H9 (cell line): ENCODE results near the gene ZBTB49. TPM values are rescaled to one million over a fixed set of nuclear protein-coding genes. Genes with fewer than 3 reads are reported as not detected.

Experiments used
- DNase-seq: peaks from one replicate; pipeline ENCODE4 v3.0.0-alpha.2; 2017
- H2AFZ ChIP-seq: one replicate; pipeline ENCODE4 v1.6.1; 2013; ENCODE audit warnings: mild to moderate bottlenecking, low read length, control low read depth, moderate library complexity
- H2AK5ac ChIP-seq: 2 replicates; pipeline ENCODE4 v1.6.1; 2013; ENCODE audit warnings: low read length, control low read depth, mixed read lengths; ENCODE audit not compliant: insufficient read length
- H2BK120ac ChIP-seq: one replicate; pipeline ENCODE4 v1.6.1; 2013; ENCODE audit warnings: low read depth, mild to moderate bottlenecking, low read length, control low read depth, inconsistent platforms; ENCODE audit not compliant: poor library complexity, severe bottlenecking
- H2BK12ac ChIP-seq: 2 replicates; pipeline ENCODE4 v1.6.1; 2013; ENCODE audit warnings: low read length, control low read depth, mixed read lengths, low read depth; ENCODE audit not compliant: insufficient read length
- H2BK15ac ChIP-seq: 2 replicates; pipeline ENCODE4 v1.6.1; 2013; ENCODE audit warnings: low read depth, low read length, control low read depth
- H2BK20ac ChIP-seq: one replicate; pipeline ENCODE4 v1.6.1; 2013; ENCODE audit warnings: low read depth, mild to moderate bottlenecking, low read length, control low read depth, inconsistent platforms; ENCODE audit not compliant: poor library complexity, severe bottlenecking
- H2BK5ac ChIP-seq: 2 replicates; pipeline ENCODE4 v1.6.1; 2013; ENCODE audit warnings: low read length, control low read depth, mixed read lengths; ENCODE audit not compliant: insufficient read length
- H3K14ac ChIP-seq: 2 replicates; pipeline ENCODE4 v1.6.1; 2013; ENCODE audit warnings: low read length, control low read depth; ENCODE audit not compliant: insufficient read depth
- H3K18ac ChIP-seq: 2 replicates; pipeline ENCODE4 v1.6.1; 2013; ENCODE audit warnings: low read depth, mild to moderate bottlenecking, mixed read lengths, low read length, control low read depth; ENCODE audit not compliant: insufficient read length
- H3K23ac ChIP-seq: 2 replicates; pipeline ENCODE4 v1.6.1; 2013; ENCODE audit warnings: low read length, control low read depth, mixed read lengths, low read depth; ENCODE audit not compliant: insufficient read length
- H3K23me2 ChIP-seq: 2 replicates; pipeline ENCODE4 v1.6.1; 2013; ENCODE audit warnings: low read depth, mild to moderate bottlenecking, mixed read lengths, low read length, control low read depth; ENCODE audit not compliant: insufficient read length, poor library complexity, severe bottlenecking
- H3K27ac ChIP-seq: 2 replicates; pipeline ENCODE4 v1.5.1; 2013; ENCODE audit warnings: low read length, control low read depth, mixed read lengths, low read depth; ENCODE audit not compliant: insufficient read length
- H3K27me3 ChIP-seq: 2 replicates; pipeline ENCODE4 v1.6.1; 2013; ENCODE audit warnings: low read length, control low read depth, inconsistent platforms; ENCODE audit not compliant: insufficient read depth
- H3K4ac ChIP-seq: 2 replicates; pipeline ENCODE4 v1.6.1; 2013; ENCODE audit warnings: low read depth, mild to moderate bottlenecking, control low read depth, inconsistent platforms, low read length, moderate library complexity
- H3K4me1 ChIP-seq: 2 replicates; pipeline ENCODE4 v1.6.1; 2013; ENCODE audit warnings: low read length, control low read depth, inconsistent platforms; ENCODE audit not compliant: insufficient read depth
- H3K4me2 ChIP-seq: 2 replicates; pipeline ENCODE4 v1.6.1; 2013; ENCODE audit warnings: low read length, control low read depth, mixed read lengths; ENCODE audit not compliant: insufficient read length, insufficient read depth
- H3K56ac ChIP-seq: 2 replicates; pipeline ENCODE4 v1.6.1; 2013; ENCODE audit warnings: low read depth, mild to moderate bottlenecking, mixed read lengths, low read length, control low read depth; ENCODE audit not compliant: insufficient read length
- H3K79me1 ChIP-seq: 2 replicates; pipeline ENCODE4 v1.6.1; 2013; ENCODE audit warnings: low read depth, mild to moderate bottlenecking, moderate library complexity, low read length, control low read depth, inconsistent platforms; ENCODE audit not compliant: insufficient read depth, poor library complexity, severe bottlenecking
- H3K79me2 ChIP-seq: 2 replicates; pipeline ENCODE4 v1.6.1; 2013; ENCODE audit warnings: low read length, control low read depth, inconsistent platforms; ENCODE audit not compliant: insufficient read depth
- H3K9ac ChIP-seq: 2 replicates; pipeline ENCODE4 v1.6.1; 2013; ENCODE audit warnings: low read length, control low read depth, mixed read lengths; ENCODE audit not compliant: insufficient read length; ENCODE audit errors: extremely low read depth
- H3K9me3 ChIP-seq: one replicate; pipeline ENCODE4 v1.6.1; 2013; ENCODE audit warnings: low read depth, low read length, inconsistent platforms; ENCODE audit not compliant: control insufficient read depth
- H3T11ph ChIP-seq: one replicate; pipeline ENCODE4 v1.6.1; 2013; ENCODE audit warnings: mild to moderate bottlenecking, low read length, control low read depth, inconsistent platforms
- H4K20me1 ChIP-seq: one replicate; pipeline ENCODE4 v1.6.1; 2013; ENCODE audit not compliant: control insufficient read depth, insufficient read length, insufficient read depth
- H4K5ac ChIP-seq: 2 replicates; pipeline ENCODE4 v1.6.1; 2013; ENCODE audit warnings: low read depth, mild to moderate bottlenecking, mixed read lengths, low read length, control low read depth; ENCODE audit not compliant: insufficient read length
- H4K8ac ChIP-seq: replicated peaks from 2 replicates; pipeline ENCODE4 v1.6.1; 2013; ENCODE audit warnings: low read length, control low read depth, mixed read lengths, low read depth; ENCODE audit not compliant: insufficient read length
- H4K91ac ChIP-seq: 2 replicates; pipeline ENCODE4 v1.6.1; 2013; ENCODE audit warnings: low read depth, mild to moderate bottlenecking, moderate library complexity, mixed read lengths, low read length, control low read depth; ENCODE audit not compliant: insufficient read length
- H3K27ac Mint-ChIP-seq, 3 experiments: 2 replicates in 2 of 3; 3 replicates in 1 of 3; pipeline ENCODE4 v1.8.0; 2020 to 2021; ENCODE audit warnings: mixed read lengths in 3 of 3, mild to moderate bottlenecking in 1 of 3, moderate library complexity in 1 of 3
- H3K27me3 Mint-ChIP-seq: 2 replicates; pipeline ENCODE4 v1.8.0; 2021; ENCODE audit warnings: low read depth, mild to moderate bottlenecking, moderate library complexity, mixed read lengths
- H3K36me3 Mint-ChIP-seq, 3 experiments: 2 replicates in 2 of 3; 3 replicates in 1 of 3; pipeline ENCODE4 v1.8.0; 2020 to 2021; ENCODE audit warnings: low read depth in 3 of 3, mixed read lengths in 3 of 3; ENCODE audit not compliant: insufficient read depth in 1 of 3
- H3K4me1 Mint-ChIP-seq, 2 experiments: 2 replicates each; pipeline ENCODE4 v1.8.0; 2020; ENCODE audit warnings: mixed read lengths in 2 of 2
- H3K4me3 Mint-ChIP-seq, 2 experiments: 2 replicates in 1 of 2; 3 replicates in 1 of 2; pipeline ENCODE4 v1.8.0; 2020 to 2021; ENCODE audit warnings: mild to moderate bottlenecking in 2 of 2, mixed read lengths in 2 of 2, moderate library complexity in 1 of 2
- H3K9me3 Mint-ChIP-seq, 2 experiments: 2 replicates in 1 of 2; 3 replicates in 1 of 2; pipeline ENCODE4 v1.8.0; 2020; ENCODE audit warnings: mild to moderate bottlenecking in 2 of 2, mixed read lengths in 2 of 2, moderate library complexity in 1 of 2
- CTCF ChIP-seq: fragments of 200-600 bp; sonication (generic); conservative IDR thresholded peaks from 3 replicates; pipeline ENCODE4 v1.8.0; 2021; ENCODE audit warnings: antibody characterized with exemption, mild to moderate bottlenecking
- WGBS: extraction: QIAGEN DNeasy Blood & Tissue Kit; methylation state at CpG from one replicate; pipeline ENCODE4 v1.1.7; 2013; ENCODE audit warnings: missing lambda C conversion rate, low lambda C conversion rate, mixed read lengths; ENCODE audit not compliant: insufficient read length; ENCODE audit errors: extremely low coverage; 5-methylcytosine and 5-hydroxymethylcytosine counted together
- total RNA-seq: library from RNA; stranded (reverse); gene quantifications from 2 replicates; pipeline ENCODE4 v1.2.1, GENCODE V29; 2021

Gene ZBTB49
- total RNA-seq, 1 experiment from 2014 or later: 8.7 TPM

GRCh38 chr4:4289055-4289454, 996 bp upstream of the ZBTB49 start:
- H3T11ph ChIP-seq: no peak overlapping the region
- H3K27ac ChIP-seq: no peak overlapping the region
- no peaks in the 10 kb centered on the region for H3K9me3 ChIP-seq
- H4K20me1 ChIP-seq: no peaks in the 10 kb centered on the region
- H3K4ac ChIP-seq: no peak overlapping the region
- H3K27me3 ChIP-seq: no peaks in the 10 kb centered on the region
- H3K79me2 ChIP-seq: peaks cover 18% of the 10 kb centered on the region; the same call in 1 of the 2 replicates
- no peak overlapping the region for H3K56ac ChIP-seq
- H3K18ac ChIP-seq: no peak overlapping the region
- Mint-ChIP-seq H3K9me3 (no peaks in the 10 kb centered on the region), H3K36me3 (peaks cover 5 to 30% (median 25%) of the 10 kb centered on the region in 3 experiments; a peak in 5 of 7 replicates), H3K4me3 (peak overlapping the region; percentile 97 to 98), H3K27me3 (no peaks in the 10 kb centered on the region), H3K27ac (peak overlapping the region in 2 of 3 experiments; percentile 48 to 92; a peak in 2 of 7 replicates), H3K4me1 (peaks cover 24 to 31% of the 10 kb centered on the region in 2 experiments)
- H4K91ac ChIP-seq: no peak overlapping the region
- H2BK120ac ChIP-seq: no peak overlapping the region
- no peak overlapping the region for H2AFZ ChIP-seq
- peaks cover 10% of the 10 kb centered on the region for H3K79me1 ChIP-seq
- no peak overlapping the region for H4K8ac ChIP-seq
- H3K23ac ChIP-seq: no peak overlapping the region
- no peak overlapping the region for H2BK5ac ChIP-seq
- no peak overlapping the region for H4K5ac ChIP-seq
- H2BK12ac ChIP-seq: no peak overlapping the region
- no CpG with 5 or more reads among the region's 3 CpGs for WGBS
- peak overlapping the region; percentile 89 for H3K4me2 ChIP-seq
- DNase-seq: no peak
- no peak overlapping the region for H3K14ac ChIP-seq
- no peaks in the 10 kb centered on the region for H3K4me1 ChIP-seq
- TF ChIP-seq CTCF: no peak
- no peak overlapping the region for H2BK20ac ChIP-seq
- no peak overlapping the region for H2BK15ac ChIP-seq
- peaks cover 8% of the 10 kb centered on the region for H3K23me2 ChIP-seq
- peak overlapping the region; percentile 77 for H3K9ac ChIP-seq
- H2AK5ac ChIP-seq: no peak overlapping the region
